Measurements from ENCODE around the gene DSTYK. TPM values are rescaled to one million over a fixed set of nuclear protein-coding genes. Genes with fewer than 3 reads are reported as not detected.

DSTYK gene
- total and polyA plus RNA-seq, 2 experiments from 2014 or later: 6.1 to 10.7 TPM

- TF ChIP-seq ZNF462 (CRISPR knock-in tag; IDR thresholded peaks at IDR 0.05) (no peak), ZNF114 (CRISPR knock-in tag; IDR thresholded peaks at IDR 0.05) (no peak), NANOG (IDR thresholded peaks at IDR 0.05; ENCODE audit: borderline replicate concordance) (no peak), REST (IDR thresholded peaks at IDR 0.05; ENCODE audit: unreplicated experiment) (no peak), EZH2phosphoT487 (IDR thresholded peaks at IDR 0.05; ENCODE audit: unreplicated experiment) (no peak), POLR2AphosphoS5 (IDR thresholded peaks at IDR 0.05; ENCODE audit: low read depth) (no peak)
These were observed 102.2 kb downstream of the DSTYK start (continued) for GRCh38 chr1:205109269-205109668.

- peaks cover 43% of the 10 kb centered on the region for H3K36me3 Mint-ChIP-seq (ENCODE audit: low read depth)
- 0 out of 2 replicates have a peak, but pooled peaks cover 6% of the 10 kb centered on the region for H3F3A ChIP-seq (replicated peaks; ENCODE audit: low read depth)
These were observed 103.0 kb downstream of the DSTYK start for GRCh38 chr1:205108464-205108863.

More at GRCh38 chr1:205108464-205108863, 103.0 kb downstream of the DSTYK start:
- Histone ChIP-seq H4K20me1 (replicated peaks; ENCODE audit: insufficient read depth) (peaks cover 11% of the 10 kb centered on the region), H3K4me2 (no peak overlapping the region), H3K4me3 (no peak overlapping the region), H3K36me3 (ENCODE audit: insufficient read depth) (peaks cover 28% of the 10 kb centered on the region), H3K27ac (ENCODE audit: low read depth) (no peak overlapping the region), H3K79me2 (replicated peaks; ENCODE audit: insufficient read depth) (peaks cover 11% of the 10 kb centered on the region; the same call in 1 of the 2 replicates), H2AFZ (no peak overlapping the region), H3K9me2 (ENCODE audit: insufficient read depth) (no peaks in the 10 kb centered on the region), H3K4me1 (ENCODE audit: insufficient read depth) (no peaks in the 10 kb centered on the region), H3K27me3 (ENCODE audit: insufficient read depth) (no peaks in the 10 kb centered on the region)
- DNase-seq (ENCODE audit: low spot score) (no peak), ATAC-seq (no peak)
- no peak overlapping the region for H3K4me3 Mint-ChIP-seq
- H3K9me3 Mint-ChIP-seq: no peaks in the 10 kb centered on the region
- H3K27ac Mint-ChIP-seq: no peak overlapping the region
- H3K27me3 Mint-ChIP-seq (ENCODE audit: insufficient read depth, low read depth, poor library complexity): no peaks in the 10 kb centered on the region
- no peak for TF ChIP-seq CREB1 (CRISPR knock-in tag; IDR thresholded peaks at IDR 0.05; ENCODE audit: low read depth)
- TF ChIP-seq CTCF (conservative IDR thresholded peaks at IDR 0.05; ENCODE audit: low read depth in 2 of 2): no peak
- TF ChIP-seq ZNF331 (CRISPR knock-in tag; IDR thresholded peaks at IDR 0.05; ENCODE audit: low read depth): no peak
- no peak for TF ChIP-seq POLR2AphosphoS5 (IDR thresholded peaks at IDR 0.05; ENCODE audit: low read depth)
- H3K4me1 Mint-ChIP-seq: no peaks in the 10 kb centered on the region

All from GM23338 (cell line).